ENCODE results near the gene ASB7.
"Not testable (repeated sequence)": the region's sequence is repeated elsewhere in the genome, so short reads cannot be mapped to it uniquely, and the experiment has no call there.

Gene ASB7

GRCh38 chr15:100651253-100651652, 48.9 kb downstream of the ASB7 start:
- DNase-seq (ENCODE audit: low read depth), result no peak

- no peak for DNase-seq (ENCODE audit: low read depth)
Measured at GRCh38 chr15:100652116-100652515, 49.7 kb downstream of the ASB7 start.

- no peak for DNase-seq (ENCODE audit: low read depth)
Measured at GRCh38 chr15:100653608-100654007, 51.2 kb downstream of the ASB7 start.

GRCh38 chr15:100658895-100659294, 56.5 kb downstream of the ASB7 start:
- DNase-seq (ENCODE audit: low read depth), result no peak

GRCh38 chr15:100661156-100661555, 58.8 kb downstream of the ASB7 start:
- no peak for DNase-seq (ENCODE audit: low read depth)

GRCh38 chr15:100663086-100663914, 60.9 kb downstream of the ASB7 start:
- DNase-seq (ENCODE audit: low read depth), result no peak

- DNase-seq (ENCODE audit: low read depth), result no peak
Measured at GRCh38 chr15:100663915-100664281, 61.5 kb downstream of the ASB7 start.

- DNase-seq (ENCODE audit: low read depth), result no peak
Measured at GRCh38 chr15:100665570-100665969, 63.2 kb downstream of the ASB7 start.

GRCh38 chr15:100667405-100668347, 65.3 kb downstream of the ASB7 start:
- DNase-seq (ENCODE audit: low read depth), result no peak

- no peak for DNase-seq (ENCODE audit: low read depth)
Measured at GRCh38 chr15:100668348-100668745, 66.0 kb downstream of the ASB7 start.

GRCh38 chr15:100669260-100669659, 66.9 kb downstream of the ASB7 start:
- no peak for DNase-seq (ENCODE audit: low read depth)

GRCh38 chr15:100670505-100671021, 68.2 kb downstream of the ASB7 start:
- DNase-seq (ENCODE audit: low read depth), result no peak

- DNase-seq (ENCODE audit: low read depth), result no peak
Measured at GRCh38 chr15:100671124-100671680, 68.8 kb downstream of the ASB7 start.

- no peak for DNase-seq (ENCODE audit: low read depth)
Measured at GRCh38 chr15:100671858-100672543, 69.6 kb downstream of the ASB7 start.

- DNase-seq (ENCODE audit: low read depth), result no peak
Measured at GRCh38 chr15:100672959-100673358, 70.6 kb downstream of the ASB7 start.

GRCh38 chr15:100679151-100679550, 76.8 kb downstream of the ASB7 start:
- not testable (repeated sequence) for DNase-seq (ENCODE audit: low read depth)

- no peak for DNase-seq (ENCODE audit: low read depth)
Measured at GRCh38 chr15:100680726-100681125, 78.3 kb downstream of the ASB7 start.

GRCh38 chr15:100681335-100681746, 79.0 kb downstream of the ASB7 start:
- no peak for DNase-seq (ENCODE audit: low read depth)

- DNase-seq (ENCODE audit: low read depth), result no peak
Measured at GRCh38 chr15:100682468-100682867, 80.1 kb downstream of the ASB7 start.

GRCh38 chr15:100683434-100683833, 81.0 kb downstream of the ASB7 start:
- DNase-seq (ENCODE audit: low read depth), result no peak

GRCh38 chr15:100684591-100684990, 82.2 kb downstream of the ASB7 start:
- DNase-seq (ENCODE audit: low read depth), result no peak
